Measurements from ENCODE around the gene ZNF277.

ZNF277 gene

GRCh38 chr7:112360681-112361080 is 154.2 kb downstream of the ZNF277 start:
- no peak for DNase-seq

DNA sequence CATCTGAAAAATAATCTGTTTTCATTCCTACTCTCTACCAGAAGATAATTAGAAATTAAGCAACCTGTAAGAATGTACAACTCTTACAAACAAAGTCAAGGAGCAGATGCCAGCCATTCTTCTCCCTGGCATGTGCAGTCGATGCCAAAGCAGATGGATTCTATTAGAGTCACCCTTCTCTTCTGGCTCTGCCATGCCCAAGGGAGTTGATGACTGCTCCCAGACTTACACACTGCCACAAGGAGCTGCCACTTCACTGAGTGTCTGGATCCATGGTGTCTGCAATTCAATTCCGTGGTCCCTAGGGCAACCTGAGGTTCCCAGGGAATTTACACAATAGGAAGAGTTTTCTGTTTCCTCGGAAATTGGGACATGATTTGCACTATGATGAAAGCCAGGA is 154.7 kb downstream of the ZNF277 start:
- peak; percentile 15 for DNase-seq

DNA sequence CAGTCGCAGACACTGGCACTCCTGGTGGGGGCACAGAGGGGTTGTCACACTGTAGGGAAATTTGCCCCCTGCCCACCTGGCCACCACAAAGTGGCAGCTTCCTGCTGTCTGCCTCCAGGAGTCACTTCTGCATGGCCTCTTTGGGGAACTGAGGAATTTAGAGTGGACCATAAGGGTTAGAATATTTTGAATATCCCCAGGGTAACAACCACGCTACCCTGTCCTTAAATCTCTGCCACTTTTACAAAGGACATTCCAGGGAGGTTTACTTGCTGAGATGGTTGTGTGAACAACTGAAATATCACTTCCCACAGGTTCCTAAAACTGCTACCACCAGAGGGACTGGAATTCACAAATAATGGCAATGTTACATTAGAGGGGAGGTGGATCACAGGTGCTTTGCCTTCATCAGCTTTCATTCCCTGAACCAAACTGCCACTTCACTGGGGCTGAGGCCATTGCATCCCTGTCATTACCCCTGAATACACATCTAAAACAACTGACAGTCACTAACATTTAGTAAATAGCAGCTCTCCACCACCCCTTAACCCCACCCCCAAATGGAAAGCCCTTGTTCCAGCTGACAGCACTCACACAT is 155.7 kb downstream of the ZNF277 start:
- peak; percentile 78 for DNase-seq

- DNase-seq: peak; percentile 82
These were observed 156.2 kb downstream of the ZNF277 start for GRCh38 chr7:112362731-112363131.

DNA sequence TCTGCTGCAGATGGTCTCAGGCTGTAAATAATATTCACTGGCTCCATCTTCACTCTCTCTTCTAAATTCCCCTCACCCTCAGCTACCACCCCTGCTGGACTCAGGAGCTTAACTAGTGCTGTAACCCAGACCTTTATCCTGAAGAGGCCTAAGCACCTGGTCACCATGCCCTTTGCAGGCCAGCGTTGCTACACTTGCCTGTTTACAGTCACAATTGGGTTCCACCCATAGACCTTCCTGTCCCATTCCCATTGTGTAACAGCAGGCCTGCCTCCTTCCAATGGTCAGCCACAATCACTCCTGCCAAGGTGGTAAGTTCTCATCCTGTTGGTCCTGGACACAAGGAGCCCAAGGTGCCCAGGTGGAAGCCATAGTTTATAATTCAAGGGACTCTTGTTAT is 157.9 kb downstream of the ZNF277 start:
- DNase-seq: no peak

GRCh38 chr7:112365551-112365950 is 159.1 kb downstream of the ZNF277 start:
- no peak for DNase-seq

DNA sequence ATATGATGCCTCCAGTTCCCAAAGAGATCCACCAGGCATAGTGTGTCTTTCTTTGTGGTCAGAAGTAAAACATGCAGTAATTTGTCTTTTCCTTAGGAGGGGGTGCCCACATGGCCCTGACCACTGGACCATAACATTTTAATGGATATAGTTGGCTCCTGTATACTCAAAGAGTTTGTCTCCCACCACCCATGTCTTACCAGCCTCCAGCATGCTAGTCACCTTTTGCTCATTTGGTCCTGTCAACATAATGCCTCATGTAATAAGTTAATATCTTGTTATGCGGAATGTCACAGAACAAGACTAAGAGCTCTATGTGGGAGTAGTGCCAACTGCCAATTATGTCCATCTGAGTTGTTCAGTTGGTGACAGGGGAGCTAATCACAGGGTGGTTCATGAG is 160.4 kb downstream of the ZNF277 start:
- peak; percentile 73 for DNase-seq

DNA sequence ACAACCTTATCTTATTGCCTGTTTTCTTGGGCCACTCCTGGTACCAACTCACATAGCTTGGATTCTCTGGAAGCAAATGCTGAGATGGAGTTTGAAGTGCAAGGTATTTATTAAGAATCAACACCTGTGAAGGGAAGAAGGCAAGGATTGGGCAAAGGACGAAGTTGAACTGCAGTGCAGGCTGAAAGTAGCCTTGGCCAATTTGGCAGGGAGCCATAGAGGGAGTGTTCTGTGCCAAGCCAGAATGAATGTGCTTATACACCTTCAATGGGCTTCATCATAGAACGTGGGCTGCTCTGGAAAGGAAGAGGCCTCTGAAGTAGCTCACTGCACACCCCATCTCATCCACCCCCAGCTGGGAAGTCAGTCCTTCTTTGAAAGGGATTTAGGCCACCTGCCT is 163.9 kb downstream of the ZNF277 start:
- peak; percentile 95 for DNase-seq

DNA sequence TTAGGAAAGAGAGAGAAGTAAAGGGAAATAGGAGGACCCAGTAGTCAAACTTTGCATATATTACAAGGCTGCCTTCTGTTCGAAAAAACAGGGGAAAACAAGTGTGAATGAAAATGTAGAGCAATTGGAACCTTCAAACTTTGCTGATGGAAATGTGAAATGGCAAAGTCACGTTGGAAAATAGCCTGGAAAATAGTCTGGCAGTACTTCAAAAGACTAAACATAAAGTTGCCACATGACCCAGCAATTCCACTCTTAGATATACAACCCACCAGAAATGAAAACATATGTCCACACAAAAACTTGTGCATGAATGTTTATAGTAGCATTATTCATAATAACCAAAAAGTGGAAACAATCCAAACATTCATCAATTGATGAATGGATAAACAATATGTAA is 165.2 kb downstream of the ZNF277 start:
- no peak for DNase-seq

DNA sequence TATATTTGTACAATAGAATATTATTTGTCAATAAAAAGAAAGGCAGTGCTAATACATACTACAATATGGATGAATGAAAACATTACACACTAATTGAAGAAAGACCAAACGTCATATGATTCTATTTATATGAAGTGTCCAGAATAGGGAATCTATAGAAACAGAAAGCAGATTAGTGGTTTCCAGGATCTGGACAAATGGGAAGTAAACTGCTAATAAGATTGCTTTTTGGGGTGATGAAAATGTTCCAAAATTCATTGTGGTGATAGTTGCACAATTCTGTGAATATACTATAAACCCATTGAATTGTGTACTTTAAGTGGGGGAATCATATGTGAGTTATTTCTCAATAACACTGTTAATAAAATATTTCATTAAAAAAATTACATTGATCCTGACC is 165.6 kb downstream of the ZNF277 start:
- no peak for DNase-seq

DNA sequence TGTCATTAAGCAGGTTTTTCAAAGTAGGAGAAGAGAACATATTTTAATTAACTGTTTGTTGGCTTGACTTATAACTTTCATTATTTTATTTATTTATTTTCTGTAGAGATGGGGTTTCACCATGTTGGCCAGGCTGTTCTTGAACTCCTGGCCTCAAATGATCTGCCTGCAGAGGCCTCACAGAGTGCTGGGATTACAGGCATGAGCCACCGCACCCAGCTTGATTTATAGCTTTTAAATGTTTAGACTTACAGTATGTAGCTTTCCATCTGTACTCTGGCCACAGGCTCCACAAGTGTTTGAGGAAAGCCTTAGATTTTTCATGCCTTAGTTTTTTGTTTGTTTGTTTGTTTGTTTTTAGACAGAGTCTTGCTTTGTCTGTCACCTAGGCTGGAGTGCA is 171.1 kb downstream of the ZNF277 start:
- no peak for DNase-seq

DNA sequence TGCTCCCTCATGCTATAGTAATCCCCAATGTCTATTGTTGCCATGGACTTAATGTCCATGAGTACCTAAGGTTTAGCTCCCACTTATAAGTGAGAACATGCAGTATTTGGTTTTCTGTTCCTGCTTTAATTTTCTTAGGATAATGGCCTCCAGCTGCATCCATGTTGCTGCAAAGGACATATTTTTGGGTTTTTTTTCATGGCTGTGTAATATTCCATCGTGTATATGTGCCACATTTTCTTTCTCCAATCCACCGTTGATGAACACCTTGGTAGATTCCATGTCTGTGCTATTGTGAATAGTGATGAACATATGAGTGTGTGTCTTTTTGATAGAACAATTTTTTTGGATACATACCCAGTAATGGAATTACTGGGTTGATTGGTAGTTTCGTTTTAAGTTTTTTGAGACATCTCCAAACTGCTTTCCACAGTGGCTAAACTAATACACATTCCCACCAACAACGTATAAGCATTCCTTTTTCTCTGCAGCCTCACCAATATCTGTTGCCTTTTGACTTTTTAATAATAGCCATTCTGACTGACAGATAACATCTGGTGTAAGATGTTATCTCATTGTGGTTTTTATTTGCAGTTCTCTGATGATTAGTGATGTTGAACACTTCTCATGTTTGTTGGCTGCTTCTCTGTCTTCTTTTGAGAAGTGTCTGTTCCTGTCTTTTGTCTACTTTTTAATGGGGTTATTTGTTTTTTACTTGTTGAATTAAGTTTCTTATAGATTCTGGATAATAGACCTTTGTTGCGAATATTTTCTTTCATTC is 175.0 kb downstream of the ZNF277 start:
- peak; percentile 34 for DNase-seq

- DNase-seq: peak; percentile 87
These were observed 177.3 kb downstream of the ZNF277 start for GRCh38 chr7:112383671-112384417.

GRCh38 chr7:112385516-112385915 is 179.0 kb downstream of the ZNF277 start:
- DNase-seq: no peak

DNA sequence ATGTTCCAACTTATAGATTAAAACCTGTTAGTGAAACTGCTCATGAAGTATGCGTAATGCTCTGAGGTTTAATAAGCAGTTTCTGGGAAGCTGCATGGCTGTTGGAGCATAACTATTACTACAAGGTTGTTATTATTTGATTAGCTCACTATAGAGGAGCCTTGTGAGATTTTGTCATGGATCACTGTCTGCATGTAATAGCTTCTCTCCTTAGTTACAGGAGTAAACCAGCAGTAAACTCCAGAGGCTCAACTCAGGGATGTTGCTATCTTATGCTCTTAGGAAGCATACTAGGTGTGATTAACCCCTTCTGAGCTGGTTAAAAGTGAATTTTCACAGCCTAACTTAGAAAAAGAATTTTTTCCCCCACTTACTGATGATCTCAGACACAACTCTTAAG is 180.1 kb downstream of the ZNF277 start:
- DNase-seq: peak; percentile 17

DNA sequence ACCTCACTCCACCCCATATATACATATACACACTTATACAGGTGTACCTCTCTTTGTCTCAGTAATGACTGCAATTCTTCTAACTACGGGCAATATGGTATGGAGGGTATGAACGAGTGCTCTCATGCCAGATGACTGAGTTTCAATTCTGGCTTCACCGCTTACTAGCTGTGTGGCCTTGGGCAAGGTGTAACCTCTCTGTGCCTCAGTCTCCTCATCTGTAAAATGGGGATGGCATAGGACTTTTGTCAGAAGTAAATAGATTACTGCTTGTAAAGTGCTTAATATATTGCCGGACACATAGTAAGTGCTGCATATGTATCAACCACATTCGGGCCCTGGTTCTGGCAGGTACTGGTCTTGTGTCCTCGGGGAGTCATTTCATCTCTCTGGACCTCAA is 183.7 kb downstream of the ZNF277 start:
- DNase-seq: no peak

GRCh38 chr7:112391079-112391821 is 184.8 kb downstream of the ZNF277 start:
- peak; percentile 81 for DNase-seq

- DNase-seq: peak; percentile 93
These were observed 185.4 kb downstream of the ZNF277 start for GRCh38 chr7:112391841-112392286.

All from NCI-H69 (cell line).